ENCODE measurements around the gene FUBP3.

FUBP3 gene

GRCh38 chr9:130662099-130662969 is 83.0 kb downstream of the FUBP3 start:
- DNase-seq (ENCODE audit: low read depth in 2 of 2), result no peak

- no peak for DNase-seq (ENCODE audit: low read depth in 2 of 2)
These were observed 83.5 kb downstream of the FUBP3 start for GRCh38 chr9:130662970-130663257.

DNA sequence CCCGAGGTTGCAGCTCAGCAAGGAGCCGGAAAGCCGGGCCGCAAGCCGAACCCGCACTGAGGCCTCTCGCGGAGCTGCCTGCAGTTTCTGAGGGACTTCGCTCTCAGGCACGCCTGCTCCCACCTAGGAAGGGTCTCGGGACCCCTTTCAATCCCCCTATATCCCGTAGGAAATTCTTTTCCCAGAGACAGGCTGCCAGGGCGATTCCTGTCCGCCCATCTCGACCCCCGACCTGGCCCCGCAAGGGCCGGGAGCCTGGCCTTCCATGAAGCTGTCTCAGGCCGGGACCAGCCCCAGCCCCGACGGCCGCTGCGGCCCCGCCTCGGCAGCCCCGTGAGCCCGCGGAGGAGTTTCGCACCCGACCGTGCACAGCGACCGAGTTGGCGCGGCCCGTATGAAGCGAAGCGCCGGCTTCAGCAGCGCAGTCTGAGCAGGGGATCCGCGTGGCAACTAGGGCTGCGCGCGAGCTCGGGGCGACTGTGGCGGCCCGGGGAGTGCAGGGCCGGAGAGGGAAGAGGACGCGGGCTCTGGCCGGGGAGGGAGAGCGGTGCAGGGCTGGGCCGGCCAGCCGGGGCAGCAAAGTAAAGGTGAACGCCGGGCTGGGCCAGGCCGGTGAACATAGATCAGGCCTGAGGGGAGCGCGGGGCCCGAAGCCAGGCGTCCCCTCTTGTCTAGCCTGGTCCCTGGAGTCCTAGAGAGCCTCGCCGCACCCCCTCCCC is 84.0 kb downstream of the FUBP3 start:
- no peak for DNase-seq (ENCODE audit: low read depth in 2 of 2)

GRCh38 chr9:130663977-130664250 is 84.5 kb downstream of the FUBP3 start:
- DNase-seq (ENCODE audit: low read depth in 2 of 2), result no peak

DNA sequence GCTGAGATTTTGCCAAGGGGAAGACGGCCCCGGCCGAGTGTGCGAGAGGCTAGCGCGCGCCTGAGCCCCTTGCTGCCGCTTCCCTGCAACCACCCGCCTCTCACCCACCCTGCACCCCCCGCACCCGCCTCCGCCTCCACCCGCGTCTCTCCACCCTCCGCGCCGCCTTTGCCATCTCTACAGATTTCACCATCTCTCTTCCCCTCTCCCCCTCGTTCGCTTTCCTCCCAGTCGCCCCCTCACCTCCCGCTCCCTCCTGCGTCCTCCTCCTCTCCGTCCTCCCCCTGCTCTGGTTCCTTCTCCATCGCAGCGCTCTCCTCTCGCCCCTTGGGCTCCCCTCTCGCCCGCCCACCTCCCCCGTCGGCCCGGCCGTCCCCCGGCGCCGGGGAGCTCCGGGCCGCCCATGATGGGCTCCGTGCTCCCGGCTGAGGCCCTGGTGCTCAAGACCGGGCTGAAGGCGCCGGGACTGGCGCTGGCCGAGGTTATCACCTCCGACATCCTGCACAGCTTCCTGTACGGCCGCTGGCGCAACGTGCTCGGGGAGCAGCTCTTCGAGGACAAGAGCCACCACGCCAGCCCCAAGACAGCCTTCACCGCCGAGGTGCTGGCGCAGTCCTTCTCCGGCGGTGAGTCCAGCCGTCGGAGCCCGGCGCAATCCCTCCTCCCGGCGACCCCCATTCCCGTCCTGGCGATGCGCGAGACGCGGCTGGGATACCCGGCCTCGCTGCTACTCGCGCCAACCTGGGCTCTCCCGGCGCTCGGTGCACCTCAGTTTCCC is 85.1 kb downstream of the FUBP3 start, which contains the start of gene PRDM12:
Gene PRDM12 (plus strand): TSS at position 344 of the 778 bp plus-strand sequence. CDS start 60 bp downstream, at position 404.
- DNase-seq (ENCODE audit: low read depth in 2 of 2), result no peak

- DNase-seq (ENCODE audit: low read depth in 2 of 2), result no peak
These were observed 85.7 kb downstream of the FUBP3 start for GRCh38 chr9:130665029-130665430.

DNA sequence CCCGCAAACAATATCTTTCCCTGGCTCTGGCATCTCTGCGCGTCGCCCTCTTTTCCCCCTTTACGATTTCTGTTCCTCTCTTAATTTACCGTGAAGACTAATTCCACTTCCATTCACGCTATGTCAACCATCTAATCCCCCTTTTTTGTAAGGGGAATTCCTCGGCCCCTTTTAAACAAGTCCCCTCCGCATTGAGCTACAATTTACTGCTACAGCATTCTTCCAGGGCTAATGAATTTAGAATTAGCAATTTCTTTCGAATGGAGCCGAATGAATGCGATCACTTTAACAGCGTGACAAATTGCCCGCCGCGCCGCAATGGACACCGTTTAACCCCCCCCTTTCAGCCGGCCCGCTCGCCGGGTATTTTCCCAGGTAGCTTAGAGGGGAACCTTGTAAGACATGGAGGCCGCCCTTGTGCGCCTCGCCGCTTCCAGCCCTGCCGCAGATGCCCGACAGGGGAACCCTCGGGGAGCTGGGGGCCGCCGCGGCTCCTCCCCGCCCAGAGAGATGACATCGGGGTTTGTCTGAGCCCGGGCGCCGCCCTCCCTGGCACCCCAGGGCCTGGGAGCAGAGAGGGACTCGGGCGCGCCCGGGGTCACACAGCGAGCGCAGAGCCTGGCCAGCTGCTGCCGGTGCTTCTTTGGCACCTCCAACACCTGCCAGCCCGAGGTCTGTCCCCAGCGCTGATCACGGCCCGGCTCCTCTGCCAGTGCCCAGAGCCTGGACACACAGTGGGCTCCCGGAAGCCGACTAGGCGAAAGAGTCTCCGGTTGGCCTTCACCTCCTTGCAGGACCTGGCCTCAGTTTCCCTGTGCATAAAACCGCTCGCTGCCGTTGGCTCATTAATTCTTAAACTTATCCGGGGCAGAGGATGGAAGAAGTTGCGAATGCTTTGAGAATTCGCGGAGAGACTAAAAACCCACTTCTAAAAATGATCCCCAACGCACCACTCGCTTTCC is 86.3 kb downstream of the FUBP3 start:
- DNase-seq (ENCODE audit: low read depth in 2 of 2), result no peak

DNA sequence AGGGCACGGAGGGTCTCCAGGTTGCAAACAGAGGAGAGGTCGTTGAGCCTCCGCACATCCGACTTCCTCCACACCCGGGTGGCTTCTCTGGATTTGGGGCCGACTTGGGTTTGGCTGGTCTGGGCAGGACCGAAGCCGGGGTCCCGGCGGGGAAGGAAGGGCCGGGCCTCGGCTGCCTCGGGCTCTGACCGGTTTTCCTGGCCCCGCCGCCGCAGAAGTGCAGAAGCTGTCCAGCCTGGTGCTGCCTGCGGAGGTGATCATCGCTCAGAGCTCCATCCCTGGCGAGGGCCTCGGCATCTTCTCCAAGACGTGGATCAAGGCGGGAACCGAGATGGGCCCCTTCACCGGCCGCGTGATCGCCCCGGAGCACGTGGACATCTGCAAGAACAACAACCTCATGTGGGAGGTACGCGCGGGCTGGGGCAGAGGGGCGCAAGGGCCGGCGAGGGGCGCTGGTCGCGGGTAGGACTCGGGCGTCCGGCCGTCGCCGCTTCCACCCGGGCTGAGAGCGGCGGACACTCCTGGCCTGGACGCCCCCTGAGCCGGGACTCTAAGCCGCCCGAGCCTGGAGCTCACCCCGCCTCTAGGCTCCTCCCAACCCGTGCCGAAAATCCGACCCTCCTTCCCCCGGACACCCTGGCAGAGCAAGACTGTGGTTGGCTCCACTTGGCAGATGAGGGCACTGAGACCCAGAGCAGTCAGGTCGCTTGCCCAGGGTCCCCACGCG is 87.2 kb downstream of the FUBP3 start:
- no peak for DNase-seq (ENCODE audit: low read depth in 2 of 2)

DNA sequence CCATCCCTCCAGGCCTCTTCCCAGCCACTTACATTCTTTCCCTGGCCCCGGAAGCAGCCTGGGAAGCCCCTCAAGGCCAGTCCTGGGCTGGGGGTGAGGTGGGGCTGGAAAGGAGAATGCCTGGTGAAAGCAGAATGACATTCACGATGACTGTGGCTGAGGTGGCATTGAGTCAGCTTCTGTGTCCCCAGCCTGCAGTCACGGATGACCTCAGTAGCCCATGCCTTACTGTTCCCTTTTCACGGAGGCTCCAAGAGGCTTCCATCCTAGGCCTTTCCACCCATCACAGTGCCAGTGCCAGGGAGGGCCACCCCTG is 87.7 kb downstream of the FUBP3 start:
- no peak for DNase-seq (ENCODE audit: low read depth in 2 of 2)

DNA sequence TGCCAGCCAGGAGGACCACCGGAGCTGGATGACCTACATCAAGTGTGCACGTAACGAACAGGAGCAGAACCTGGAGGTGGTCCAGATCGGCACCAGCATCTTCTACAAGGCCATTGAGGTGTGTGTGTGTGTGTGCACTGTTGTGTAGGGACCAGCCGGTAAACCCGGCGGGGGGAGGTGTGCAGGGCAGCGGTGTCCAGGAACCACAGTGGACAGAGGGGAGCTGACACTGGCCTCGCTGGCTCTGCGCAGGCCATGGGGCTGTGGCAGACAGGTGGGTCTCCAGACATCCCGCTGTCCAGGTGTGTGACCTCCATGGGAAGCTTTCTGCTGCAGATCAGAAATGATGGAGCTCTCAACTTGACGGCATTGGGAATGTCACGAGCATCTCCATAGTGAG is 88.8 kb downstream of the FUBP3 start:
- no peak for DNase-seq (ENCODE audit: low read depth in 2 of 2)

GRCh38 chr9:130668659-130669058 is 89.3 kb downstream of the FUBP3 start:
- DNase-seq (ENCODE audit: low read depth in 2 of 2), result no peak

- DNase-seq (ENCODE audit: low read depth in 2 of 2), result no peak
These were observed 90.6 kb downstream of the FUBP3 start for GRCh38 chr9:130669965-130670364.

DNA sequence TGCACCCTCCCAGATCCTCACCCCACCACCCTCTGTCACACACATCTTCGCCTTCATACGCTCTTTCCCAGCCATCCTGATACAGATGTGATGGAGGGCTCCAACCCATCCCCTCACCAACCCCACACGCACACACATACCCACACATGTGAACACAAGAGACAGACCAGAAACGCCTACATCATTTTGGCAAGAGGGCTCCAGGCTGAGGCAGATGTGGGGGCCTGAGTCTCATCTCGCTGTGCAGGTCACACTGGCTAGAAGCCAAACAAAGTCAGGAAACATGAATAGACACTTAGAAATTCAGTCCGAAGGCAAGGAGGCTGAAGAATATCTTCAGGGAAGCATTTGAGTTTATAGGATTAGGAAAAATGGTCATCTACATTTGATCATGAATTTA is 91.3 kb downstream of the FUBP3 start:
- no peak for DNase-seq (ENCODE audit: low read depth in 2 of 2)

GRCh38 chr9:130672466-130672865 is 93.1 kb downstream of the FUBP3 start:
- DNase-seq (ENCODE audit: low read depth in 2 of 2), result no peak

- DNase-seq (ENCODE audit: low read depth in 2 of 2), result no peak
These were observed 93.7 kb downstream of the FUBP3 start for GRCh38 chr9:130672933-130673615.

DNA sequence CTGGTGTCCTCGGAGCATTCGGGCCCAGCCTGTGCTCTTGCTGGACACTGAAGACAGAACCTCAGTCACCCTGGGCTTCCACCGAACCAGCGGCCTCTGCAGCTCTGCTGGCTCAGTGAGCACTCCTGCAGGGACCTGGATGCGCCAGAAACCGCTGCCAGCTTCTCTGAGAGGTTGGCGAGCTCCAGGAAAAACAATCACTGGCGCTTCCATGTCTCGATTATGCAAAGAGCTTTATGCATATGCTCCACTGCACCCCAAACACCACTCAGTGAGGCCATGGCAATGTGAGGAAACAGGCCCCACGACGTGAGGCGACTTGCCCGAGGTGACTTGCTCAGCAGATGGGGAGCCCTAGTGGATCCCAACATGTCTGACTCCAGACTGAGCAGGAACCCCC is 96.0 kb downstream of the FUBP3 start:
- DNase-seq (ENCODE audit: low read depth in 2 of 2), result no peak

DNA sequence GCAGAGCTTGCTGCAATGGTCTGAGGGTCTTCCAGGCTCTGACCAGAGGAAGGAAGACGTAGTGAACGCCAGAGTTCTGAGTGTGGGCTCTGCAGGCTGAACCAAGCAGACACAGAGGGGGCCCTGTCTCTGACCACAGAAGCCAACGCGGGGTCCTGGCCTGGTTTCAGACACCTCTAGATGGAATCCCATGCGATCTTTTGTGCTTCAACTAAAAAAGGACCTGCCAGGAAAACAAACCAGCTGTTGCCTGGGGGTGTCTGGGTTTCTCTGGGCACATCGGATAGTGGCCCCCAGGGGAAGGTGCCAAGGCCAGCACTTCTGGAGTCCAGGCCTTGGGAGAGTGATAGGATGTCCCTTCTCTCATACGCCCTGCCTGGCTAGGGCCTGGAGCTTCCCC is 97.9 kb downstream of the FUBP3 start:
- no peak for DNase-seq (ENCODE audit: low read depth in 2 of 2)

GRCh38 chr9:130680836-130681768 is 101.7 kb downstream of the FUBP3 start:
- peak; percentile 37 to 63 for DNase-seq (ENCODE audit: low read depth in 2 of 2)

DNA sequence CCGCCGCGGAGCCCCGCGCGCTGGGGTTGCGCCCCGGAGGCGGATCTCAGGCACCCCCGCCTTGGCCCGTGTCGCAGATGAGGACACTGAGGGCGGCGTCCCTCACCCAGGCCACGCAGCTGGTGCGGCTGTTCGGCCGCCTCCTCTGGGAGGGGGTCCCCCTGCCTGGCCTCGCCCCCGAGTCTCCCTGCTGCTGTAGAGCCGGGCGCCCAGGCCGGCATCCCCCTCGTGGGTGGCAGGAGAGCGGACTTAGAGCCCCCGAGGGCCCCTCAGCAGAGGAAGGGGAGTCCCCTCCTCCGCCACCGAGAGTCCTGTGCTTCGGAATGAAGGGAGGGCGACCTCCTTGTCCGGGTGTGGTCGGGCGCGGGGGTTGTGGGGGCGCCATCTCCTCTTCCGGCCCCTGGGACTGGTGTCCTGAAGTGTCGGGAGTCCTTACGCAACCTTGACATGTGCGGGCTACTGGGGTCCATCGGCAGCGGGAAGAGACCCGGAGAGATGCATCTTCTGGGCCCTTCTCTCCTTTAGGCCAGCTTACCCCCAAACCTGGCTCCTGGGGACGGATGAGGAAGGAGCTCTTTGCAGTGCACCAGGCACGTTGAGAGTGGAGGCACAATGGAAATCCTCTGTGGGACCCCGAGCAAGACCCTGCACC is 102.5 kb downstream of the FUBP3 start:
- DNase-seq (ENCODE audit: low read depth in 2 of 2), result no peak

Measured in stimulated activated CD4-positive, alpha-beta T cell treated with anti-CD3 and anti-CD28 coated beads, Interleukin-1b, Interleukin-23, amount 100 ng/mL, for 4 hours (primary cell).